Osteoblast (primary cell): ENCODE measurements around the gene ARMC9. TPM values are rescaled to one million over a fixed set of nuclear protein-coding genes. Genes with fewer than 3 reads are reported as not detected.
"Not testable (repeated sequence)": the region's sequence is repeated elsewhere in the genome, so short reads cannot be mapped to it uniquely, and the experiment has no call there.

Source experiments
- DNase-seq: peaks from one replicate; pipeline ENCODE4 v3.0.0; 2011; ENCODE audit warnings: low spot score, mixed read lengths; ENCODE audit not compliant: insufficient read length; ENCODE audit errors: missing footprints
- H2AFZ ChIP-seq: 2 replicates; pipeline ENCODE4 v1.6.0; 2011; ENCODE audit warnings: mild to moderate bottlenecking, low read length
- H3K27ac ChIP-seq: 2 replicates; pipeline ENCODE4 v1.5.1; 2011; ENCODE audit warnings: mild to moderate bottlenecking, low read depth, low read length, moderate library complexity
- H3K27me3 ChIP-seq: 2 replicates; pipeline ENCODE4 v1.6.0; 2012; ENCODE audit warnings: mild to moderate bottlenecking, control low read depth, inconsistent platforms, low read length, moderate library complexity; ENCODE audit not compliant: insufficient read depth
- H3K36me3 ChIP-seq: 2 replicates; pipeline ENCODE4 v1.5.1; 2011; ENCODE audit warnings: mild to moderate bottlenecking, low read length, control low read depth, moderate library complexity; ENCODE audit not compliant: insufficient read depth
- H3K4me1 ChIP-seq: 2 replicates; pipeline ENCODE4 v1.5.1; 2011; ENCODE audit warnings: mild to moderate bottlenecking, low read length, control low read depth, moderate library complexity; ENCODE audit not compliant: insufficient read depth
- H3K4me2 ChIP-seq: 2 replicates; pipeline ENCODE4 v1.6.0; 2011; ENCODE audit warnings: mild to moderate bottlenecking, low read length; ENCODE audit not compliant: insufficient read depth
- H3K4me3 ChIP-seq: fragments of 200-600 bp; sonication (generic); 3 replicates; pipeline ENCODE4 v1.5.1; 2012; ENCODE audit warnings: mild to moderate bottlenecking, low read length, inconsistent platforms; ENCODE audit not compliant: insufficient read depth
- H3K79me2 ChIP-seq: 2 replicates; pipeline ENCODE4 v1.6.0; 2012; ENCODE audit warnings: mild to moderate bottlenecking, low read length, control low read depth, inconsistent platforms; ENCODE audit not compliant: insufficient read depth
- H3K9me3 ChIP-seq: 2 replicates; pipeline ENCODE4 v1.5.1; 2011; ENCODE audit warnings: low read depth, low read length, control low read depth
- H4K20me1 ChIP-seq: 2 replicates; pipeline ENCODE4 v1.6.0; 2012; ENCODE audit warnings: mild to moderate bottlenecking, low read length, control low read depth; ENCODE audit not compliant: insufficient read depth
- CTCF ChIP-seq: IDR thresholded peaks from 2 replicates; pipeline ENCODE4 v1.5.1; 2011; ENCODE audit warnings: mild to moderate bottlenecking, low read depth, low read length, moderate library complexity; ENCODE audit errors: extremely low read depth
- total RNA-seq: library from RNA; depleted of rRNA; stranded (reverse); fragments of >200 nt; gene quantifications from 2 replicates; pipeline ENCODE4 v1.2.3, GENCODE V29; 2012

The ARMC9 gene
- total RNA-seq, 1 donor = 221 TPM

- H3K36me3 ChIP-seq = no peaks in the 10 kb centered on the region
- H2AFZ ChIP-seq = no peak overlapping the region
- H3K27ac ChIP-seq = no peak overlapping the region
- DNase-seq = no peak
- TF ChIP-seq CTCF = no peak
- peaks cover 33% of the 10 kb centered on the region for H3K4me1 ChIP-seq
- no peaks in the 10 kb centered on the region for H3K27me3 ChIP-seq
- H3K9me3 ChIP-seq = no peaks in the 10 kb centered on the region
- H3K4me3 ChIP-seq = no peak overlapping the region
- no peaks in the 10 kb centered on the region for H4K20me1 ChIP-seq
- no peak overlapping the region for H3K4me2 ChIP-seq
- H3K79me2 ChIP-seq = no peaks in the 10 kb centered on the region
These were observed 5.2 kb upstream of the ARMC9 start for GRCh38 chr2:231193216-231193615.

- H3K79me2 ChIP-seq = peaks cover 29% of the 10 kb centered on the region
- H4K20me1 ChIP-seq = peaks cover 10% of the 10 kb centered on the region
- H3K9me3 ChIP-seq = no peaks in the 10 kb centered on the region
- no peak for DNase-seq
- peaks cover 35% of the 10 kb centered on the region for H3K4me1 ChIP-seq
- no peak for TF ChIP-seq CTCF
- no peak overlapping the region for H3K27ac ChIP-seq
- H3K36me3 ChIP-seq = no peaks in the 10 kb centered on the region
- no peak overlapping the region for H2AFZ ChIP-seq
- H3K27me3 ChIP-seq = no peaks in the 10 kb centered on the region
- no peak overlapping the region for H3K4me3 ChIP-seq
- H3K4me2 ChIP-seq = no peak overlapping the region
These were observed 1.8 kb upstream of the ARMC9 start for GRCh38 chr2:231196592-231196991.

- H3K4me3 ChIP-seq, H3K27ac ChIP-seq, H2AFZ ChIP-seq, H3K36me3 ChIP-seq, H3K4me2 ChIP-seq, H3K9me3 ChIP-seq, DNase-seq, H3K27me3 ChIP-seq: not testable (repeated sequence)
- H3K79me2 ChIP-seq = peaks cover 33% of the 10 kb centered on the region
- peaks cover 30% of the 10 kb centered on the region for H3K4me1 ChIP-seq
- peaks cover 11% of the 10 kb centered on the region for H4K20me1 ChIP-seq
These were observed 1.2 kb upstream of the ARMC9 start for GRCh38 chr2:231197196-231197595.

- Histone ChIP-seq H3K27ac (peak overlapping the region; percentile 66), H3K36me3 (peaks cover 4% of the 10 kb centered on the region)
- peak; percentile 59 for DNase-seq
These were observed 633 bp upstream of the ARMC9 start for GRCh38 chr2:231197706-231198290.

More at GRCh38 chr2:231197706-231198290, 633 bp upstream of the ARMC9 start:
- Histone ChIP-seq H3K4me2 (peak overlapping the region; percentile 89), H2AFZ (peak overlapping the region; percentile 96), H3K27me3 (no peaks in the 10 kb centered on the region), H3K79me2 (peaks cover 39% of the 10 kb centered on the region), H3K9me3 (no peaks in the 10 kb centered on the region), H3K4me1 (peaks cover 26% of the 10 kb centered on the region), H4K20me1 (peaks cover 11% of the 10 kb centered on the region), H3K4me3 (peak overlapping the region; percentile 82)
- no peak for TF ChIP-seq CTCF
